Tibial nerve (tissue), 4 donors: ENCODE measurements around the gene CASQ2. TPM values are rescaled to one million over a fixed set of nuclear protein-coding genes. Genes with fewer than 3 reads are reported as not detected.

Experiments used
- DNase-seq, 2 donors: peaks; one replicate each; pipeline ENCODE4 v3.0.0-alpha.2; 2019; ENCODE audit warnings: low spot score in 2 of 2
- H3K27ac ChIP-seq, 4 donors: fragments of 200-600 bp; sonication (generic) in 3 of 4; one replicate each; pipeline ENCODE4 v1.5.1; 2017 to 2019; ENCODE audit warnings: mild to moderate bottlenecking in 1 of 4
- H3K27me3 ChIP-seq, 2 donors: fragments of 200-600 bp; sonication (generic) in 1 of 2; one replicate each; pipeline versions ENCODE4 v1.5.1 to v1.6.0; 2017 to 2019
- H3K36me3 ChIP-seq, 3 donors: fragments of 200-600 bp; sonication (generic); one replicate each; pipeline ENCODE4 v1.5.1; 2018 to 2019
- H3K4me1 ChIP-seq, 4 donors: fragments of 200-600 bp; sonication (generic) in 3 of 4; one replicate each; pipeline ENCODE4 v1.5.1; 2017 to 2019
- H3K4me3 ChIP-seq, 4 donors: fragments of 200-600 bp; sonication (generic) in 3 of 4; one replicate each; pipeline ENCODE4 v1.5.1; 2017 to 2019; ENCODE audit warnings: mild to moderate bottlenecking in 1 of 4, moderate library complexity in 1 of 4
- H3K9me3 ChIP-seq, 4 donors: fragments of 200-600 bp; sonication (generic) in 3 of 4; one replicate each; pipeline ENCODE4 v1.5.1; 2017 to 2019
- EP300 ChIP-seq, 2 donors: sonication (generic); formaldehyde crosslinking; IDR thresholded peaks; one replicate each; pipeline ENCODE4 v1.6.1; 2017; ENCODE audit warnings: antibody characterized with exemption in 2 of 2, mild to moderate bottlenecking in 1 of 2
- POLR2A ChIP-seq, 2 donors: fragments of 450-650 bp; IDR thresholded peaks; one replicate each; pipeline ENCODE4 v1.6.1; 2017; ENCODE audit warnings: antibody characterized with exemption in 2 of 2, mild to moderate bottlenecking in 2 of 2, moderate library complexity in 2 of 2
- WGBS, 2 donors: methylation state at CpG; one replicate each; pipeline ENCODE4 v1.1.5; 2018; 5-methylcytosine and 5-hydroxymethylcytosine counted together
- total RNA-seq, 4 donors: library from RNA; depleted of rRNA; stranded (reverse); fragments of >200 nt; gene quantifications; one replicate each; pipeline ENCODE4 v1.1.0, GENCODE V29; 2016
- TF ChIP-seq, protein P1 (sequence below), 5 experiments: fragments of 200-600 bp in 3 of 5; fragments of 450-650 bp in 2 of 5; sonication (generic) in 3 of 5; IDR thresholded peaks; one replicate each; pipeline ENCODE4 v1.5.1; 2016 to 2019; ENCODE audit warnings: antibody characterized with exemption in 5 of 5, mild to moderate bottlenecking in 3 of 5, moderate library complexity in 2 of 5

Gene CASQ2
- total RNA-seq, 4 donors from 2014 or later, result 3.6 to 7.3 (median 5.8) TPM

DNA sequence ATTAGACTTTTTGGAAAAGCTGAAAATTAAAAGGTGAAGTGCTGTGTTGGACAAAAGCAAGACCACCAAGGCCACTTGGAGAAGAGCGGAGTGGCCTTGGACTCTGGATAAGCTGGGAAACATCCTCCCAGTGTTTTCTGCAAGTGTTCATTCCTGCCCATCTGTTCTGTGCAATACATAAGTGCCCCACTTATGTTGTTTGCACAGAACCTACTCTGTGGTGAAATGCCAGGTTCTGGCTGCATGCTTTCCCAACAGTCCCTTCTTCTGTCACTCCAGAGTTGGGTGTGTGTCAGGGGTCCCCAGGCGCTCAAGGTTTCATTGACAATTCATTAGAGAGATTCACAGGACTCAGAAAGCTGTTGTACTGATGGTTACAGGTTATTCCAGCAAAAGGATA, 42.1 kb upstream of the CASQ2 start:
- 93 to 95% methylated on average over 2 of the region's 2 CpGs for WGBS, 2 donors
- H3K4me1 ChIP-seq, result no peaks in the 10 kb centered on the region
- TF ChIP-seq POLR2A (IDR thresholded peaks at IDR 0.05), result no peak
- TF ChIP-seq, protein P1, sequence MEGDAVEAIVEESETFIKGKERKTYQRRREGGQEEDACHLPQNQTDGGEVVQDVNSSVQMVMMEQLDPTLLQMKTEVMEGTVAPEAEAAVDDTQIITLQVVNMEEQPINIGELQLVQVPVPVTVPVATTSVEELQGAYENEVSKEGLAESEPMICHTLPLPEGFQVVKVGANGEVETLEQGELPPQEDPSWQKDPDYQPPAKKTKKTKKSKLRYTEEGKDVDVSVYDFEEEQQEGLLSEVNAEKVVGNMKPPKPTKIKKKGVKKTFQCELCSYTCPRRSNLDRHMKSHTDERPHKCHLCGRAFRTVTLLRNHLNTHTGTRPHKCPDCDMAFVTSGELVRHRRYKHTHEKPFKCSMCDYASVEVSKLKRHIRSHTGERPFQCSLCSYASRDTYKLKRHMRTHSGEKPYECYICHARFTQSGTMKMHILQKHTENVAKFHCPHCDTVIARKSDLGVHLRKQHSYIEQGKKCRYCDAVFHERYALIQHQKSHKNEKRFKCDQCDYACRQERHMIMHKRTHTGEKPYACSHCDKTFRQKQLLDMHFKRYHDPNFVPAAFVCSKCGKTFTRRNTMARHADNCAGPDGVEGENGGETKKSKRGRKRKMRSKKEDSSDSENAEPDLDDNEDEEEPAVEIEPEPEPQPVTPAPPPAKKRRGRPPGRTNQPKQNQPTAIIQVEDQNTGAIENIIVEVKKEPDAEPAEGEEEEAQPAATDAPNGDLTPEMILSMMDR (IDR thresholded peaks at IDR 0.05), result no peak
- no peak for TF ChIP-seq EP300 (IDR thresholded peaks at IDR 0.05)
- no peaks in the 10 kb centered on the region for H3K36me3 ChIP-seq
- DNase-seq, result no peak
- no peaks in the 10 kb centered on the region for H3K27me3 ChIP-seq
- no peaks in the 10 kb centered on the region for H3K9me3 ChIP-seq
- H3K4me3 ChIP-seq, result no peak overlapping the region
- no peak overlapping the region for H3K27ac ChIP-seq

DNA sequence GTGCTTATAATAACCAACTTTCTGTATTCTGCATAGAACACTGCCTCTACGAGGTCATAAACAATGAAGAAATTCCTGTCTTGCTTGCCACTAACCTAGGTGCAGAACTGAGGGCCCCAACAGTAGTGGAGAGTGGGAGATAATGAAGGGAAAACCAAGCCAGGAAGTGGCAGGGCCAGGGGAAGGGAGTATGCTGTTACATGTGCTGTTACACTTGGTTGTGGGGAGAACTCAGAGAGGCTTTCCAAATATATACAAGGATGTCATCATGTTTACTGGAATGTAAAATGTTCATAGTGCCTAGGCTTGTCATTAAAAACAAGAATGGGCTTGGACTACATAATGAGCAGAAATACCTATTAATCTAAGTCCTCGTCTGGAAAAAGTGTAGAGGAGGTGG, 41.3 kb upstream of the CASQ2 start:
- H3K36me3 ChIP-seq, result no peaks in the 10 kb centered on the region

DNA sequence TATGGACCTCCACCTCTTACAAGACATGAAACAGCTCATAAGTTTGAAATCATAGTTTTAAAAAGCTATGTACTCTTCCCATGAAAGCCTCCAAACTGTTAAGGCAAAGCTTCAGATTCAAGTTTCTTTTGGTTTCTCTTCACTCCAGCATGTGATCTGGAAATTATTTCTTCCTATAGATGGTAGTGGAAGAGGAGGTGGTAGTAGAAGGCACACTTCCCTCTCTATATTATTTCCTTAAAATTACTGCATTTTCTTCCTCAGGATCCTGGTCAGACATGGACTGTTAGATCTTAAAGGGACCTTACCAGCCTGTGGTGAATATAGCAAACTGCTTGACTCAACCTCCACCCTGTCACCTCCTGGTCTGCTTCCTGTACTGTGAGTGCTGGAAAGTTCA, 40.6 kb upstream of the CASQ2 start:
- no peaks in the 10 kb centered on the region for H3K9me3 ChIP-seq
- no peaks in the 10 kb centered on the region for H3K27me3 ChIP-seq
- no peak for DNase-seq
- no peak overlapping the region for H3K27ac ChIP-seq
- TF ChIP-seq EP300 (IDR thresholded peaks at IDR 0.05) (no peak), POLR2A (IDR thresholded peaks at IDR 0.05) (no peak)
- TF ChIP-seq, protein P1 (IDR thresholded peaks at IDR 0.05), result no peak
- H3K4me3 ChIP-seq, result no peak overlapping the region
- no peaks in the 10 kb centered on the region for H3K4me1 ChIP-seq
- H3K36me3 ChIP-seq, result no peaks in the 10 kb centered on the region

More for the DNA sequence above, 41.3 kb upstream of the CASQ2 start:
- DNase-seq, result no peak
- H3K4me3 ChIP-seq, result no peak overlapping the region
- H3K27ac ChIP-seq, result no peak overlapping the region
- H3K4me1 ChIP-seq, result no peaks in the 10 kb centered on the region
- no peaks in the 10 kb centered on the region for H3K9me3 ChIP-seq
- no peaks in the 10 kb centered on the region for H3K27me3 ChIP-seq
- WGBS, 2 donors, result 68 to 75% methylated on average over 2 of the region's 2 CpGs
- TF ChIP-seq, protein P1 (IDR thresholded peaks at IDR 0.05), result no peak
- TF ChIP-seq EP300 (IDR thresholded peaks at IDR 0.05) (no peak), POLR2A (IDR thresholded peaks at IDR 0.05) (no peak)

DNA sequence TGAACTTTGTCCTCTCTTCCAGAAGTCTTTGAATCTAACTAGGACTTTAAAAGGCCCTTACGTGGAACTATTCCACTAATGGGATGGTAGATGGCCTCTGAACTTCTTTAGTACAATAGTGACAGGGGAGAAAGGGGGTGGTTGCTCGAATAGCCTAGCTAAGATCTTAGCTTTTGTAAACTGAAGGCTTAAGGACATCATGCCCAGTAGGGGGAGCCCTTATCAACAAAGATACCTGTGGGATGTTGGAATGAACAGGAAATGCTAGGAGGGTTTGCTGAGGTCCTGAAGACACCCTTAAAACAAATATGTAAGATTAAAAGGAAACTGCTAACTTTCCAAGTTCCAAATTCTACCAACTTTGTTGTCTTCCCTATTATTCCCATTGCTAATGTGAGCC, 39.2 kb upstream of the CASQ2 start:
- Histone ChIP-seq H3K27me3 (no peaks in the 10 kb centered on the region), H3K27ac (no peak overlapping the region), H3K4me1 (no peaks in the 10 kb centered on the region), H3K36me3 (no peaks in the 10 kb centered on the region), H3K4me3 (no peak overlapping the region), H3K9me3 (no peaks in the 10 kb centered on the region)
- TF ChIP-seq POLR2A (IDR thresholded peaks at IDR 0.05) (no peak), EP300 (IDR thresholded peaks at IDR 0.05) (no peak)
- TF ChIP-seq, protein P1 (IDR thresholded peaks at IDR 0.05), result peak; percentile 33 to 55 (median 48)
- DNase-seq, result peak in 1 of 2 donors; percentile 78
- 6% methylated on average over 2 of the region's 2 CpGs for WGBS, 2 donors

DNA sequence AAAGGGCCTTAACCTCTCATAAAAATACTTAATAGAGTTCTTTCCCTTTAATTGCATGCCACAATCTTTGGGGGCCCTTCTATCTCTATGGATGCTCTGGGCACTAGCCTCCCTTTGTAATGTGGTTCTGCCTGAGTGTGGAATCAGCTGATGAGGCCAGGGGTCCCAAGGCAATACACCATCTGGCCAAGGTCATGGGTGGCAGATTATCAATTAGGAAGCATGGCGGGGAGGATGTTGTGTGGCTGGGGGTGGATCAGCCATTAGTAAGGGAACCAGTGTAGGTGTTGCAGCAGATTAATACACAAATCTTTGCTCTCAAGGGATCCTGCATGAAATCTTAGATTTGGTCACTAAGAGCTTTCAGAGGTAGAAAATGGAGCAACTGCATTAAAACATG, 37.1 kb upstream of the CASQ2 start:
- H3K4me3 ChIP-seq, result no peak overlapping the region
- H3K27ac ChIP-seq, result no peak overlapping the region
- WGBS, 2 donors, result 60 to 100% methylated on average over 1 of the region's 1 CpG
- TF ChIP-seq, protein P1 (IDR thresholded peaks at IDR 0.05), result no peak
- TF ChIP-seq EP300 (IDR thresholded peaks at IDR 0.05) (no peak), POLR2A (IDR thresholded peaks at IDR 0.05) (no peak)
- no peaks in the 10 kb centered on the region for H3K9me3 ChIP-seq
- DNase-seq, result no peak
- no peaks in the 10 kb centered on the region for H3K36me3 ChIP-seq
- H3K4me1 ChIP-seq, result no peaks in the 10 kb centered on the region
- H3K27me3 ChIP-seq, result no peaks in the 10 kb centered on the region
